GM12878 (cell line): Measurements from ENCODE around the gene PTPRU. TPM values are rescaled to one million over a fixed set of nuclear protein-coding genes. Genes with fewer than 3 reads are reported as not detected.

Experiments
- ATAC-seq: fragments of 200-7000 bp; cut with Tn5 transposase; 3 replicates; pipeline ENCODE4 v1.9.1; 2020; ENCODE audit warnings: mild to moderate bottlenecking, moderate library complexity
- BruUV-seq: library from RNA; stranded (reverse); fragments of 400-500 nt; replicated peaks from 2 replicates; lab custom pipeline; 2021; lab: Mats Ljungman, UMichigan
- CTCF ChIA-PET: fragments of 300-600 bp; sonication (Branson Sonifier 250); formaldehyde crosslinking; extraction: SDS; loops from one replicate; lab custom pipeline; 2021; ENCODE audit warnings: inconsistent platforms; lab: Yijun Ruan, JAX
- POLR2A ChIA-PET: fragments of 350-600 bp; formaldehyde crosslinking; extraction: SDS; loops from one replicate; lab custom pipeline; 2021; ENCODE audit warnings: inconsistent platforms; lab: Charles Lee
- RAD21 ChIA-PET: fragments of 300-600 bp; sonication (Branson Sonifier 250); formaldehyde crosslinking; loops from one replicate; lab custom pipeline; 2023; ENCODE audit warnings: antibody characterized with exemption; ENCODE audit not compliant: unreplicated experiment; lab: Charles Lee
- SMC1A ChIA-PET: fragments of 300-600 bp; sonication (Branson Sonifier 250); formaldehyde crosslinking; loops from one replicate; lab custom pipeline; 2023; ENCODE audit not compliant: unreplicated experiment, uncharacterized antibody; lab: Charles Lee
- DNase-seq: peaks from one replicate; pipeline ENCODE4 v3.0.0-alpha.2; 2011; ENCODE audit warnings: low read depth, low spot score
- FAIRE-seq: peaks from 3 replicates; lab custom pipeline; 2011; peaks lifted over from hg19 to GRCh38; lab: Jason Lieb, UNC
- H2AFZ ChIP-seq: 2 replicates; pipeline ENCODE4 v1.6.0; 2011; ENCODE audit warnings: low read depth, low read length, control low read depth; ENCODE audit not compliant: control insufficient read depth
- H3K27ac ChIP-seq: 2 replicates; pipeline ENCODE4 v1.5.1; 2011; ENCODE audit warnings: control low read depth; ENCODE audit not compliant: control insufficient read depth, insufficient read depth
- H3K27me3 ChIP-seq, 2 experiments: replicated peaks in 1 of 2; 2 replicates each; pipeline versions ENCODE4 v1.6.0 to v1.6.1; 2011; ENCODE audit warnings: low read length in 1 of 2; ENCODE audit not compliant: control insufficient read depth in 2 of 2, insufficient read depth in 2 of 2
- H3K36me3 ChIP-seq, 2 experiments: 2 replicates each; pipeline ENCODE4 v1.5.1; 2011; ENCODE audit warnings: low read length in 1 of 2; ENCODE audit not compliant: control insufficient read depth in 2 of 2, insufficient read depth in 2 of 2
- H3K4me1 ChIP-seq: 2 replicates; pipeline ENCODE4 v1.6.1; 2011; ENCODE audit warnings: mild to moderate bottlenecking, low read length, moderate library complexity, mixed read lengths; ENCODE audit not compliant: control insufficient read depth, insufficient read depth
- H3K4me2 ChIP-seq: 2 replicates; pipeline ENCODE4 v1.6.0; 2011; ENCODE audit warnings: control low read depth; ENCODE audit not compliant: control insufficient read depth, insufficient read depth
- H3K4me3 ChIP-seq: fragments of 200-600 bp; sonication (generic); 2 replicates; pipeline ENCODE4 v1.5.1; 2016
- H3K79me2 ChIP-seq: 2 replicates; pipeline ENCODE4 v1.6.0; 2011; ENCODE audit warnings: low read length; ENCODE audit not compliant: control insufficient read depth, insufficient read depth
- H3K9ac ChIP-seq: 2 replicates; pipeline ENCODE4 v1.8.0; 2011; ENCODE audit warnings: low read length, control low read depth, mixed read lengths; ENCODE audit not compliant: control insufficient read depth, insufficient read depth
- H3K9me3 ChIP-seq: replicated peaks from 3 replicates; pipeline ENCODE4 v1.5.1; 2011; ENCODE audit warnings: mild to moderate bottlenecking, low read length; ENCODE audit not compliant: control insufficient read depth, insufficient read depth
- H4K20me1 ChIP-seq: 2 replicates; pipeline ENCODE4 v1.6.0; 2011; ENCODE audit not compliant: control insufficient read depth, insufficient read depth
- BACH1 ChIP-seq: fragments of 450-650 bp; IDR thresholded peaks from 2 replicates; pipeline ENCODE4 v1.6.1; 2017; ENCODE audit warnings: mild to moderate bottlenecking, borderline replicate concordance
- CBFB ChIP-seq: IDR thresholded peaks from 2 replicates; pipeline ENCODE4 v1.6.1; 2016; ENCODE audit warnings: antibody characterized with exemption, low read depth
- CBX5 ChIP-seq: sonication (generic); IDR thresholded peaks from 2 replicates; pipeline ENCODE4 v1.6.1; 2016; ENCODE audit warnings: low read depth, moderate library complexity, mild to moderate bottlenecking, inconsistent platforms
- EGR1 ChIP-seq, 2 experiments: IDR thresholded peaks; 1 replicate in 1 of 2; 2 replicates in 1 of 2; pipeline ENCODE4 v1.6.1; 2011 to 2012; ENCODE audit warnings: low read depth in 2 of 2, low read length in 2 of 2, borderline replicate concordance in 1 of 2, mild to moderate bottlenecking in 1 of 2, moderate library complexity in 1 of 2
- JUND ChIP-seq: IDR thresholded peaks from 2 replicates; pipeline ENCODE4 v1.6.1; 2012; ENCODE audit warnings: low read depth, mild to moderate bottlenecking, low read length, improper control_type of control experiment, moderate library complexity
- LARP7 ChIP-seq: fragments of 450-650 bp; IDR thresholded peaks from 2 replicates; pipeline ENCODE4 v1.6.1; 2017; ENCODE audit warnings: mild to moderate bottlenecking
- NR2C1 ChIP-seq: fragments of 450-650 bp; IDR thresholded peaks from 2 replicates; pipeline ENCODE4 v1.6.1; 2017; ENCODE audit warnings: antibody characterized with exemption, mild to moderate bottlenecking, moderate library complexity
- NRF1 ChIP-seq: conservative IDR thresholded peaks from 2 replicates; pipeline ENCODE4 v1.6.1; 2011; ENCODE audit warnings: mild to moderate bottlenecking, low read depth, low read length, improper control_type of control experiment
- SMAD1 ChIP-seq: fragments of 450-650 bp; IDR thresholded peaks from 2 replicates; pipeline ENCODE4 v1.6.1; 2018; ENCODE audit warnings: mild to moderate bottlenecking, low read depth; ENCODE audit not compliant: partially characterized antibody
- SUZ12 ChIP-seq: fragments of 200-600 bp; sonication (generic); IDR thresholded peaks from one replicate; pipeline ENCODE4 v1.6.1; 2018; ENCODE audit warnings: antibody characterized with exemption, mild to moderate bottlenecking; ENCODE audit not compliant: unreplicated experiment
- TARDBP ChIP-seq: IDR thresholded peaks from 2 replicates; pipeline ENCODE4 v1.6.1; 2016; ENCODE audit warnings: borderline replicate concordance
- ZBTB40 ChIP-seq: fragments of 450-650 bp; IDR thresholded peaks from 2 replicates; pipeline ENCODE4 v1.6.1; 2016; ENCODE audit warnings: mild to moderate bottlenecking, moderate library complexity, borderline replicate concordance
- ZNF24 ChIP-seq: fragments of 450-650 bp; IDR thresholded peaks from 2 replicates; pipeline ENCODE4 v1.6.1; 2017; ENCODE audit warnings: antibody characterized with exemption, mild to moderate bottlenecking
- ZNF622 ChIP-seq: fragments of 450-650 bp; IDR thresholded peaks from 2 replicates; pipeline ENCODE4 v1.6.1; 2017; ENCODE audit warnings: mild to moderate bottlenecking, inconsistent platforms
- WGBS: methylation state at CpG from one replicate; pipeline ENCODE4 v1.1.6; 2016; ENCODE audit warnings: low lambda C conversion rate; ENCODE audit not compliant: insufficient replicate concordance, insufficient coverage; ENCODE audit errors: missing lambda C conversion rate; 5-methylcytosine and 5-hydroxymethylcytosine counted together
- in situ Hi-C: fragments of 300-500 bp; cut with MboI; formaldehyde crosslinking; loops from 9 replicates; pipeline ENCODE4 v1.14.3; 2018; ENCODE audit warnings: mixed read lengths
- intact Hi-C: fragments of 100-400 bp; cut with micrococcal nuclease; formaldehyde crosslinking; loops from one replicate; pipeline ENCODE4 v1.14.2; 2022; ENCODE audit not compliant: unreplicated experiment
- polyA plus RNA-seq, 11 experiments: library from polyadenylated mRNA; depleted of rRNA in 4 of 11; unstranded in 6 of 11; stranded (reverse) in 5 of 11; fragments of >200 nt; fragmentation: Nextera tagmentation in 4 of 11; fragmentation: Illumina TruSeq in 1 of 11; extraction: Ambion mirVana in 4 of 11; extraction: Trizol in 1 of 11; gene quantifications; 1 replicate in 1 of 11; 2 replicates in 10 of 11; pipeline versions ENCODE4 v1.2.1 to v1.2.3, GENCODE V29; 2011 to 2016; ENCODE audit warnings: inconsistent platforms in 2 of 11, missing spikeins in 2 of 11, low read depth in 1 of 11
- total RNA-seq, 4 experiments: library from RNA; depleted of rRNA in 3 of 4; stranded (reverse); fragments of >200 nt in 3 of 4; fragmentation: Illumina TruSeq in 1 of 4; extraction: Trizol in 1 of 4; gene quantifications; 2 replicates each; pipeline versions ENCODE4 v1.2.1 to v1.2.3, GENCODE V29; 2013 to 2021
- TF ChIP-seq, protein P1 (sequence below): IDR thresholded peaks from 2 replicates; pipeline ENCODE4 v1.6.1; 2012; ENCODE audit warnings: low read depth, low read length, improper control_type of control experiment
- TF ChIP-seq, protein P2 (sequence below): IDR thresholded peaks from 2 replicates; pipeline ENCODE4 v1.6.1; 2011; ENCODE audit warnings: low read depth, low read length, improper control_type of control experiment, borderline replicate concordance
- TF ChIP-seq, protein P3 (sequence below): fragments of 450-650 bp; IDR thresholded peaks from 2 replicates; pipeline ENCODE4 v1.6.1; 2017; ENCODE audit warnings: mild to moderate bottlenecking, moderate library complexity

PTPRU gene
- total and polyA plus RNA-seq, 10 of the 15 experiments (the other 5 are each of a cell fraction or from before 2014, with no cell fraction given): 0.04 to 2.5 (median 0.73) TPM

DNA sequence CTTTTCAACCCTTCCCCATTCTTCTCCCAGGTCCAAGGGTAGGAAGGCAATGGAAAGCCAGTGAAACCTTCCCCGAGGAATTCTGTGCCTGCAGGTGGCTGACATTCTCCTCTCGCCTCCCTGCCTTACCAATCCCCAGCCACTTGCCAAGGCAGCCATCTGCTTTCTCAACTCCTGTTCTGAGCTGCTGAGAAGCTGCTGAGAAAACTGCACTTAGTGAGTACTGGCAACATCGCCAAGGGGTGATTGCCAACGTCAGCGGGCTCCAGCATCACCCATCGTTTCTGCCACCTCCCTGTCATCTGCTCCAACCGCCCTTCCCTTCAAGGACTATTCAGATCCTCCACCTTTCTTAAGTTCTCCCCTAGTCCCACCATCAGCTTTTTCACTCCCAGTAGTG lies 106.0 kb downstream of the PTPRU start:
- WGBS: 23% methylated on average over 7 of the region's 7 CpGs
- H4K20me1 ChIP-seq: no peaks in the 10 kb centered on the region
- BruUV-seq: no TSS peak
- no peak for TF ChIP-seq BACH1
- TF ChIP-seq NRF1: no peak
- TF ChIP-seq EGR1 (IDR thresholded peaks at IDR 0.05; ENCODE audit: borderline replicate concordance in 1 of 2, low read depth in 2 of 2, low read length in 2 of 2): no peak
- TF ChIP-seq CBX5: no peak
- TF ChIP-seq, protein P1, sequence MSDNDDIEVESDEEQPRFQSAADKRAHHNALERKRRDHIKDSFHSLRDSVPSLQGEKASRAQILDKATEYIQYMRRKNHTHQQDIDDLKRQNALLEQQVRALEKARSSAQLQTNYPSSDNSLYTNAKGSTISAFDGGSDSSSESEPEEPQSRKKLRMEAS: no peak
- no peak for TF ChIP-seq TARDBP
- no peak for TF ChIP-seq SUZ12
- TF ChIP-seq SMAD1: no peak
- no peak for TF ChIP-seq LARP7
- no peak for TF ChIP-seq ZNF622
- no peak for TF ChIP-seq ZBTB40
- TF ChIP-seq, protein P2, sequence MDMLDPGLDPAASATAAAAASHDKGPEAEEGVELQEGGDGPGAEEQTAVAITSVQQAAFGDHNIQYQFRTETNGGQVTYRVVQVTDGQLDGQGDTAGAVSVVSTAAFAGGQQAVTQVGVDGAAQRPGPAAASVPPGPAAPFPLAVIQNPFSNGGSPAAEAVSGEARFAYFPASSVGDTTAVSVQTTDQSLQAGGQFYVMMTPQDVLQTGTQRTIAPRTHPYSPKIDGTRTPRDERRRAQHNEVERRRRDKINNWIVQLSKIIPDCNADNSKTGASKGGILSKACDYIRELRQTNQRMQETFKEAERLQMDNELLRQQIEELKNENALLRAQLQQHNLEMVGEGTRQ: no peak
- TF ChIP-seq, protein P3, sequence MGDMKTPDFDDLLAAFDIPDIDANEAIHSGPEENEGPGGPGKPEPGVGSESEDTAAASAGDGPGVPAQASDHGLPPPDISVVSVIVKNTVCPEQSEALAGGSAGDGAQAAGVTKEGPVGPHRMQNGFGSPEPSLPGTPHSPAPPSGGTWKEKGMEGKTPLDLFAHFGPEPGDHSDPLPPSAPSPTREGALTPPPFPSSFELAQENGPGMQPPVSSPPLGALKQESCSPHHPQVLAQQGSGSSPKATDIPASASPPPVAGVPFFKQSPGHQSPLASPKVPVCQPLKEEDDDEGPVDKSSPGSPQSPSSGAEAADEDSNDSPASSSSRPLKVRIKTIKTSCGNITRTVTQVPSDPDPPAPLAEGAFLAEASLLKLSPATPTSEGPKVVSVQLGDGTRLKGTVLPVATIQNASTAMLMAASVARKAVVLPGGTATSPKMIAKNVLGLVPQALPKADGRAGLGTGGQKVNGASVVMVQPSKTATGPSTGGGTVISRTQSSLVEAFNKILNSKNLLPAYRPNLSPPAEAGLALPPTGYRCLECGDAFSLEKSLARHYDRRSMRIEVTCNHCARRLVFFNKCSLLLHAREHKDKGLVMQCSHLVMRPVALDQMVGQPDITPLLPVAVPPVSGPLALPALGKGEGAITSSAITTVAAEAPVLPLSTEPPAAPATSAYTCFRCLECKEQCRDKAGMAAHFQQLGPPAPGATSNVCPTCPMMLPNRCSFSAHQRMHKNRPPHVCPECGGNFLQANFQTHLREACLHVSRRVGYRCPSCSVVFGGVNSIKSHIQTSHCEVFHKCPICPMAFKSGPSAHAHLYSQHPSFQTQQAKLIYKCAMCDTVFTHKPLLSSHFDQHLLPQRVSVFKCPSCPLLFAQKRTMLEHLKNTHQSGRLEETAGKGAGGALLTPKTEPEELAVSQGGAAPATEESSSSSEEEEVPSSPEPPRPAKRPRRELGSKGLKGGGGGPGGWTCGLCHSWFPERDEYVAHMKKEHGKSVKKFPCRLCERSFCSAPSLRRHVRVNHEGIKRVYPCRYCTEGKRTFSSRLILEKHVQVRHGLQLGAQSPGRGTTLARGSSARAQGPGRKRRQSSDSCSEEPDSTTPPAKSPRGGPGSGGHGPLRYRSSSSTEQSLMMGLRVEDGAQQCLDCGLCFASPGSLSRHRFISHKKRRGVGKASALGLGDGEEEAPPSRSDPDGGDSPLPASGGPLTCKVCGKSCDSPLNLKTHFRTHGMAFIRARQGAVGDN: no peak
- TF ChIP-seq NR2C1: no peak
- no peak for TF ChIP-seq JUND
- TF ChIP-seq ZNF24: no peak
- TF ChIP-seq CBFB: no peak

More for the DNA sequence above, 106.0 kb downstream of the PTPRU start:
- Histone ChIP-seq H3K27me3 (no peaks in the 10 kb centered on the region; a peak in 3 of 4 replicates), H3K27ac (no peak overlapping the region), H3K79me2 (no peaks in the 10 kb centered on the region), H3K9ac (no peak overlapping the region), H2AFZ (no peak overlapping the region), H3K36me3 (no peaks in the 10 kb centered on the region), H3K9me3 (no peaks in the 10 kb centered on the region), H3K4me1 (no peaks in the 10 kb centered on the region), H3K4me2 (no peak overlapping the region), H3K4me3 (no peak overlapping the region)
- FAIRE-seq: no peak
- ATAC-seq: no peak
- ChIA-PET RAD21 (no interaction called here), CTCF (interaction anchor here (2.4 kb wide), 1 partner anchor 10 kb away, joined by 9 read pairs; no protein-coding TSS in a partner anchor), SMC1A (no interaction called here), POLR2A (no interaction called here)
- intact Hi-C loops: no loop called here
- in situ Hi-C loops: no loop called here
- DNase-seq: no peak
